HepG2 (cell line): ENCODE measurements around the gene EPHA3. TPM values are rescaled to one million over a fixed set of nuclear protein-coding genes. Genes with fewer than 3 reads are reported as not detected.

Experiments
- ATAC-seq: fragments of 200-7000 bp; cut with Tn5 transposase; 3 replicates; pipeline ENCODE4 v1.9.1; 2020; ENCODE audit warnings: mild to moderate bottlenecking, moderate library complexity
- BruUV-seq: library from RNA; stranded (reverse); fragments of 400-500 nt; replicated peaks from 2 replicates; lab custom pipeline; 2021; lab: Mats Ljungman, UMichigan
- CTCF ChIA-PET: fragments of 300-600 bp; formaldehyde crosslinking; extraction: SDS; loops from one replicate; lab custom pipeline; 2021; ENCODE audit warnings: low total read pairs, inconsistent platforms, low intra/inter-chr PET ratio; lab: Yijun Ruan, JAX
- POLR2A ChIA-PET: fragments of 350-600 bp; sonication (Branson Sonifier 250); formaldehyde crosslinking; loops from one replicate; lab custom pipeline; 2020; ENCODE audit warnings: antibody characterized with exemption, inconsistent platforms; lab: Yijun Ruan, JAX
- DNase-seq: peaks from one replicate; pipeline ENCODE4 v3.0.0-alpha.2; 2015; ENCODE audit warnings: low spot score
- FAIRE-seq: peaks from 3 replicates; lab custom pipeline; 2011; peaks lifted over from hg19 to GRCh38; lab: Jason Lieb, UNC
- H2AFZ ChIP-seq: one replicate; pipeline ENCODE4 v1.6.1; 2011; ENCODE audit warnings: low read length, inconsistent platforms
- H3K27ac ChIP-seq: fragments of 300-600 bp; 3 replicates; pipeline ENCODE4 v1.8.0; 2011; ENCODE audit warnings: mixed run types, mild to moderate bottlenecking, mixed read lengths, low read length, inconsistent platforms; ENCODE audit not compliant: insufficient read depth; ENCODE audit errors: extremely low read length
- H3K27me3 ChIP-seq, 2 experiments: fragments of 200-600 bp in 1 of 2; 2 replicates in 1 of 2; 3 replicates in 1 of 2; pipeline versions ENCODE4 v1.6.0 to v1.8.0; 2011; ENCODE audit warnings: low read length in 2 of 2, mild to moderate bottlenecking in 2 of 2, moderate library complexity in 2 of 2, inconsistent platforms in 1 of 2; ENCODE audit not compliant: insufficient read depth in 2 of 2, control insufficient read depth in 1 of 2
- H3K36me3 ChIP-seq, 2 experiments: fragments of 200-600 bp in 1 of 2; replicated peaks in 1 of 2; 2 replicates in 1 of 2; 3 replicates in 1 of 2; pipeline versions ENCODE4 v1.5.1 to v1.8.0; 2011; ENCODE audit warnings: low read length in 2 of 2, inconsistent platforms in 1 of 2; ENCODE audit not compliant: insufficient read depth in 2 of 2, control insufficient read depth in 1 of 2
- H3K4me1 ChIP-seq: 2 replicates; pipeline ENCODE4 v1.5.1; 2012; ENCODE audit warnings: low read length, inconsistent platforms; ENCODE audit not compliant: insufficient read depth
- H3K4me2 ChIP-seq: 2 replicates; pipeline ENCODE4 v1.6.0; 2011; ENCODE audit warnings: low read depth, low read length, inconsistent platforms
- H3K4me3 ChIP-seq, 3 experiments: fragments of 200-600 bp in 1 of 3; sonication (generic), shearing (Covaris generic) in 1 of 3; replicated peaks in 1 of 3; 2 replicates each; pipeline ENCODE4 v1.5.1; 2011 to 2016; ENCODE audit warnings: low read length in 3 of 3, inconsistent platforms in 2 of 3, low read depth in 2 of 3, mild to moderate bottlenecking in 2 of 3, control low read depth in 1 of 3, mixed read lengths in 1 of 3; ENCODE audit not compliant: insufficient read depth in 1 of 3
- H3K79me2 ChIP-seq: one replicate; pipeline ENCODE4 v1.6.1; 2011; ENCODE audit warnings: low read length, inconsistent platforms; ENCODE audit not compliant: insufficient read depth
- H3K9ac ChIP-seq: 2 replicates; pipeline ENCODE4 v1.6.0; 2011; ENCODE audit warnings: mild to moderate bottlenecking, low read depth, low read length, inconsistent platforms; ENCODE audit not compliant: insufficient read depth
- H3K9me3 ChIP-seq: 2 replicates; pipeline ENCODE4 v1.5.1; 2012; ENCODE audit warnings: mild to moderate bottlenecking, low read length
- H4K20me1 ChIP-seq: 2 replicates; pipeline ENCODE4 v1.6.0; 2011; ENCODE audit warnings: inconsistent platforms, mild to moderate bottlenecking, low read length, moderate library complexity; ENCODE audit not compliant: insufficient read depth
- AFF4 ChIP-seq: sonication (generic); formaldehyde crosslinking; IDR thresholded peaks from 2 replicates; pipeline ENCODE4 v1.4.0; 2020; ENCODE audit warnings: missing genetic modification reagents
- ARHGAP35 ChIP-seq: sonication (generic); formaldehyde crosslinking; IDR thresholded peaks from 2 replicates; pipeline ENCODE4 v1.9.0; 2022; ENCODE audit warnings: mild to moderate bottlenecking, inconsistent platforms, moderate library complexity, missing genetic modification reagents, borderline replicate concordance
- ATF7-NPFF ChIP-seq: sonication (generic); formaldehyde crosslinking; IDR thresholded peaks from 2 replicates; pipeline ENCODE4 v1.8.1; 2023; ENCODE audit warnings: mild to moderate bottlenecking, low read depth, missing genetic modification reagents, moderate library complexity
- CBX2 ChIP-seq, 2 experiments: fragments of 200-600 bp in 1 of 2; sonication (generic); formaldehyde crosslinking in 1 of 2; IDR thresholded peaks; 2 replicates each; pipeline versions ENCODE4 v1.7.0 to v1.8.1; 2018 to 2022; ENCODE audit warnings: low read depth in 2 of 2, low read length in 1 of 2, mild to moderate bottlenecking in 1 of 2, missing genetic modification reagents in 1 of 2
- CHCHD3 ChIP-seq: sonication (generic); formaldehyde crosslinking; IDR thresholded peaks from 2 replicates; pipeline ENCODE4 v1.8.0; 2022; ENCODE audit warnings: mild to moderate bottlenecking, missing genetic modification reagents, moderate library complexity
- MAX ChIP-seq: IDR thresholded peaks from 2 replicates; pipeline ENCODE4 v1.6.1; 2012; ENCODE audit warnings: inconsistent platforms
- MIER2 ChIP-seq: IDR thresholded peaks from 2 replicates; pipeline ENCODE4 v1.6.1; 2016; ENCODE audit warnings: missing biosample characterization, missing genetic modification reagents
- NFKB2 ChIP-seq: sonication (generic); formaldehyde crosslinking; IDR thresholded peaks from 2 replicates; pipeline ENCODE4 v1.4.0; 2020; ENCODE audit warnings: missing genetic modification reagents, borderline replicate concordance
- PBX2 ChIP-seq: IDR thresholded peaks from 2 replicates; pipeline ENCODE4 v1.6.1; 2016; ENCODE audit warnings: control low read depth
- SCMH1 ChIP-seq: sonication (generic); formaldehyde crosslinking; IDR thresholded peaks from 2 replicates; pipeline ENCODE4 v1.9.0; 2021; ENCODE audit warnings: missing genetic modification reagents, mild to moderate bottlenecking, borderline replicate concordance
- ZNF101 ChIP-seq: sonication (generic); formaldehyde crosslinking; IDR thresholded peaks from 2 replicates; pipeline ENCODE4 v1.4.0; 2020; ENCODE audit warnings: mild to moderate bottlenecking, low read depth, missing genetic modification reagents, borderline replicate concordance
- ZNF234 ChIP-seq: sonication (generic); formaldehyde crosslinking; conservative IDR thresholded peaks from 2 replicates; pipeline ENCODE4 v1.5.1; 2020; ENCODE audit warnings: mild to moderate bottlenecking, missing genetic modification reagents
- ZNF703 ChIP-seq: sonication (generic); formaldehyde crosslinking; IDR thresholded peaks from 2 replicates; pipeline ENCODE4 v1.5.1; 2020; ENCODE audit warnings: missing genetic modification reagents, mild to moderate bottlenecking, moderate library complexity, borderline replicate concordance
- ZSCAN29 ChIP-seq: sonication (generic); formaldehyde crosslinking; conservative IDR thresholded peaks from 2 replicates; pipeline ENCODE4 v1.4.0; 2020; ENCODE audit warnings: mild to moderate bottlenecking, missing genetic modification reagents
- WGBS: methylation state at CpG from one replicate; pipeline ENCODE4 v1.1.6; 2017; ENCODE audit warnings: low lambda C conversion rate; 5-methylcytosine and 5-hydroxymethylcytosine counted together
- in situ Hi-C: cut with HindIII; loops from 2 replicates; pipeline ENCODE4 v1.10.0; 2017; ENCODE audit warnings: low pct_unique_long_range_greater_than_20kb; ENCODE audit not compliant: extremely low pct_ligation_motif_present
- intact Hi-C: fragments of 100-400 bp; cut with micrococcal nuclease; formaldehyde crosslinking; loops from one replicate; pipeline ENCODE4 v1.10.0; 2022; ENCODE audit not compliant: unreplicated experiment
- polyA plus RNA-seq, 8 experiments: library from polyadenylated mRNA; depleted of rRNA in 3 of 8; stranded (reverse) in 7 of 8; unstranded in 1 of 8; fragments of >200 nt; fragmentation: Illumina TruSeq in 4 of 8; extraction: Trizol in 4 of 8; gene quantifications; 2 replicates each; pipeline versions ENCODE4 v1.2.1 to v1.2.3, GENCODE V29; 2011 to 2016; ENCODE audit warnings: low read depth in 4 of 8, missing spikeins in 1 of 8, mixed read lengths in 1 of 8; ENCODE audit not compliant: insufficient read depth in 1 of 8
- total RNA-seq, 5 experiments: library from RNA; depleted of rRNA; stranded (reverse); fragments of >200 nt; fragmentation: Illumina TruSeq; extraction: Trizol; gene quantifications; 2 replicates each; pipeline ENCODE4 v1.2.3, GENCODE V29; 2016; ENCODE audit warnings: low read depth in 1 of 5
- TF ChIP-seq, protein P1 (sequence below): sonication (generic); formaldehyde crosslinking; IDR thresholded peaks from 2 replicates; pipeline ENCODE4 v1.5.1; 2020; ENCODE audit warnings: mild to moderate bottlenecking, missing genetic modification reagents, moderate library complexity

The EPHA3 gene
- total and polyA plus RNA-seq, 2 of the 13 experiments (the other 11 are each of a cell fraction or from before 2014, with no cell fraction given): 0.01 TPM; not detected in 1

DNA sequence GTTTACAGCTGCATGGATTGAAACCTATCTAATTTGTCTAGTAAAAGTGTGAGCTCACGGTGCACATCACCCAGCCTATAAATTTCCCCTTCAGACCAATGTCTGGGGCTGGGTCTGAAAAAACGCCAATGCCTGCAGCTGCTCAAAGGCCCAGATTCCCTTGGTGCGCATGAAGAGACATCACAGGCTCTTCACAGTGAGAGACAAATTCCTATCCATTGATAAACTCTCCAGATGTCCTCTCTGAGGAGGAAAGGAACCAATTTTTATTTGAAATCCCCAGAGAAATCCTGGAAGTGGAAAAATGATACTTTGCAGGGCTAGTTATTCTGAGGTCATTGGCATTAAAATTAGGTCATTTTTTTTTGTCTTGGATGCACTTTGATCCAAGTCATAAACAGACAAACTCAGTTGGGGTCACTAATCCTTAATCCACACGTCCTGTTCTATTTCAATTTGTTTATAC, 360.5 kb downstream of the EPHA3 start:
- H3K9ac ChIP-seq: no peak overlapping the region
- no peak for TF ChIP-seq SCMH1 (CRISPR knock-in tag)
- TF ChIP-seq, protein P1, sequence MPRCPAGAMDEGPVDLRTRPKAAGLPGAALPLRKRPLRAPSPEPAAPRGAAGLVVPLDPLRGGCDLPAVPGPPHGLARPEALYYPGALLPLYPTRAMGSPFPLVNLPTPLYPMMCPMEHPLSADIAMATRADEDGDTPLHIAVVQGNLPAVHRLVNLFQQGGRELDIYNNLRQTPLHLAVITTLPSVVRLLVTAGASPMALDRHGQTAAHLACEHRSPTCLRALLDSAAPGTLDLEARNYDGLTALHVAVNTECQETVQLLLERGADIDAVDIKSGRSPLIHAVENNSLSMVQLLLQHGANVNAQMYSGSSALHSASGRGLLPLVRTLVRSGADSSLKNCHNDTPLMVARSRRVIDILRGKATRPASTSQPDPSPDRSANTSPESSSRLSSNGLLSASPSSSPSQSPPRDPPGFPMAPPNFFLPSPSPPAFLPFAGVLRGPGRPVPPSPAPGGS: no peak
- no peak for TF ChIP-seq NFKB2 (CRISPR knock-in tag)
- no peak for TF ChIP-seq ATF7-NPFF (CRISPR knock-in tag)
- TF ChIP-seq CBX2 (IDR thresholded peaks at IDR 0.05; ENCODE audit: low read depth, low read length): no peak
- no peak for TF ChIP-seq CBX2 (CRISPR knock-in tag; IDR thresholded peaks at IDR 0.05; ENCODE audit: low read depth)
- TF ChIP-seq ZNF703 (CRISPR knock-in tag): no peak
- TF ChIP-seq MAX: no peak
- TF ChIP-seq ZSCAN29 (CRISPR knock-in tag): no peak
- TF ChIP-seq PBX2 (CRISPR knock-in tag): no peak
- no peak for TF ChIP-seq MIER2 (CRISPR knock-in tag)
- no peak for TF ChIP-seq CHCHD3 (CRISPR knock-in tag)
- TF ChIP-seq ARHGAP35 (CRISPR knock-in tag): no peak
- no peak for TF ChIP-seq ZNF234 (CRISPR knock-in tag)
- no peak for TF ChIP-seq AFF4
- no peak for TF ChIP-seq ZNF101

More for the DNA sequence above, 360.5 kb downstream of the EPHA3 start:
- in situ Hi-C loops (no loop called here), intact Hi-C loops (no loop called here)
- Histone ChIP-seq H3K4me3 (no peak overlapping the region), H3K9me3 (no peaks in the 10 kb centered on the region), H4K20me1 (no peaks in the 10 kb centered on the region), H3K27ac (no peak overlapping the region), H3K27me3 (no peaks in the 10 kb centered on the region; a peak in 1 of 5 replicates), H3K79me2 (no peaks in the 10 kb centered on the region), H3K4me1 (no peaks in the 10 kb centered on the region), H3K36me3 (no peaks in the 10 kb centered on the region), H2AFZ (no peak overlapping the region), H3K4me2 (no peak overlapping the region)
- no peak for DNase-seq
- POLR2A ChIA-PET: no interaction called here
- WGBS: 0% methylated on average over 2 of the region's 4 CpGs
- CTCF ChIA-PET: no interaction called here
- no TSS peak for BruUV-seq
- no peak for ATAC-seq
- FAIRE-seq: no peak
